Fibroblast of peridontal ligament (primary cell): ENCODE results near the gene INTS7.
"Not testable (repeated sequence)": the region's sequence is repeated elsewhere in the genome, so short reads cannot be mapped to it uniquely, and the experiment has no call there.

Experiments used
- DNase-seq: peaks from one replicate; pipeline ENCODE4 v3.0.0-alpha.2; 2010; ENCODE audit errors: extremely low read depth

Gene INTS7

DNA sequence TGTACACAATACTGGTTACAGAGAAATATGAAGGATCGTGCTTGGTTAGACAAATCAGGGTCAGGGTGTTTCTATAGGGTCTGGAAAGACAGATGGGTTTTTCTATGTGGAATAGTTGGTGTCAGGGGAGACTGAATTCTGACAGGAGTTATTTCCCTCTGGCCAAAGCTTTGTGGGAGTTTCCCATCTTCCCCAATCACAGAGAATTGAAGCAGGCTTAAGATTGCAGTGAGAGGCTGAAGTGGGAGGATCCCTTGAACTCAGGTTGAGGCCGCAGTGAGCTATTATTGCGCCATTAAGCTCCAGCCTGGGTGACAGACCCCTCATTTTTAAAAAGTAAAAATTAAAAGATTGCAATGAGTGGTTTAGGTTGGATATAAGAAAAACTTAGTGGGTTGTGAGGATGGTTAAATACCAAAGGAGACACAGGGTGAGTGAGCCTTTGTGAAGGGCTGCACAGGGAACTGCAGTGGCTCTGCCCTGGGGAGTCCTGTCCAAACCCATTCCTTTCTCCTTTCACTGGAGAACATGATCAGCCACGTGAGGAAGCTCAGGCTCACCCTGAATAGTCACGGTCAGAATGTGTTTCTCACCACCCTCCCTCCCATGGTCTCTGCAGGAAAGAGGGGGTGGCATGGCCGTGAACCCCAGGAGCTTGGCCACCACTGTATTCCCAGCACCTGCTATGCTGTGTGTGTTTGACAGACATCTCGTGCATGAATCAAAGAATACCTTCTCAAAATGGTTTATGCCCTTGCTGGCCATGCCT is 101.2 kb downstream of the INTS7 start:
- no peak for DNase-seq

DNA sequence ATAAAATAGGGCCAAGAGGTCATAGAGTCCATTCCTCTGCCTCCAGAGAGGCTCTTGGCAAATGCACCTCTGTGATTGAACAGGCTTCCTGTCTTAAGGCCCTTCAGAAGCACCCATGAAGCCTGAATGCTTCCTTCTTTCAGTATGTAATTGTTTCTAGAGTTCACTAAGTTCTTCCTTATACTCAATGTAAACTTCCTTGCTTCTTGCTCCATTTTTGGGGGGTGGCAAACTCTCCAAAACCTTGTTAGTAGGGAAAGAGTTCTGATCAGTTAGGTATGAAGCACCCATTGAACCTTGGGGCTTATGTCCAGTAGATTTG is 102.5 kb downstream of the INTS7 start:
- DNase-seq, result no peak

DNA sequence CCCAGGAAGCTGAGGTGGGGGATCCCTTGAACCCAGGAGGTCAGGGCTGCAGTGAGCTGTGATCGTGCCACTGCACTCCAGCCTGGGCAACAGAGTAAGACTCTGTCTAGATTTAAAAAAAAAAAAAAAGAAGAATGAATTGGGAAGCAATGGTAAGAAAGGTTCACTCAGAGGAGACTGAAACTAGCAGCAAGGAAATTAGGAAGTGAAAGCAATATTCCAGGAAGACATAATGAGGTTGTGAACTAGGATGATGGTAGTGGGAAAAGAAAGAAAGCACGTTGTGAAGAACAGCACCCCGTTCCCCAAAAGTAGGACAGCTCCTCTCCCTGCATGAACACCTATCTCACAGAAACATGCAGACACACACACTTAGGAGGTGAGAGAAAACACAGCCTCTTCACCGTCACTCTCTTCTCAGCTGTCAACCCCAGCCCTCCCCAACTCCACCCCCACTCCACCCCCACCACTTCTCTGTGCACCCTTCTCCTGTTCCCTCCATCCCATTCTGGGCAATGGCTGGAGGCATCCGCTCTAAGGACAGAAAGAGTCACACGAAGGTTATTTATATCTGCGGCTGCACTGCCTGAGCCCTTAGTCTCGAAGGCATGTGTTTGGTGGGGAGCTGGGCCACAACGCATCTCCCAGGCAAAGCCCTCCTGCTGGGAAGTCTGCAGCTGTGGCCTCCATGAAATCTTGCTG is 103.0 kb downstream of the INTS7 start:
- DNase-seq, result no peak

DNA sequence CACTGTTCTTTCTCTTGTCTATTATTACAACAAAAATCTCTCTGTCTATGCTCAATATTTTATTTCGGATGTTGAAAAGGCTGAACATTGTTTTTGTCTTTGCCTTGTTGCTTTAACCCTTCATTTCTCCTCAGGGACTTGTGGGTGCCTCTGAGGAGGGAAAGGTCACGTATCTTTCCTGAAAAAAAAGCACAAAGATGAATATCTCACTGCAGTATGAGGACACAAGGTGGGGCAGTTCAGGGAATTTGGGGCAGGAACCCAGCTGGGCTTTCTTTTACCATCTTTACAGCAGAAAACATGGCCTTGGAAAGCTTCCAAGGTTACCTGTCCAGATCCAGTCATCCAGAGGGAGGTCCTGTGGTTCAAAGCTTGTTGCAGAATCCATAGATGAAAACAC is 105.7 kb downstream of the INTS7 start:
- no peak for DNase-seq

DNA sequence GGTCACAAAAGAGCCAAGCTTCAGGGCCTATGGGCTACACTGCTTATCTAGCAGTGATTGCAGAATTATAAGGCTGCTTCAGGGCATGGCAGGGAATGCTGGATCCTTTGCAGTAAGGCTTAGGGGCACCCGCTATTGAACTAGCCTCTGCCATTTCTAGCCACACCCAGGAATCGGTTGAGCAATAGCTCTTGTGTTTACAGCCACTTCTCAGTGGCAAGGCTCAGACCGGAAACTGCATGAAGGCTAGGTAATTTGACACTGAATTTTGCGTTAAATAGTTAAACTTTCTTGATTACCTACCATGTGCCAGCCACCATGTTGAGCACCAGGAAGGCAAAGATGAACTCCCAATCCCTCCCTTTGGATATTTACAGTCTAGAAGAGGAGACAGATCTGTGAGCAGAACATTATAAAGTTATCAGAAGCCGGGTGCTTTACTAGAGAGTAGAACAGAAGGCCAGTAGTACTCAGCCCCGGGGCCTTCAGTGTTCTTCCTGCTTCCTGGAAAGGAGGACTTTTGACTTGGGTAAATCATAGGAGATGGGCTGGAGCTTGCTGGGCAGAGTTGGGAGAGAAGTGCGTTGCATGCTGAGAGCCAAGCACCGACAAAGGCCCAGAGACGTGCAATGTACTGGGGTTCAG is 106.2 kb downstream of the INTS7 start:
- DNase-seq, result peak; percentile 35

DNA sequence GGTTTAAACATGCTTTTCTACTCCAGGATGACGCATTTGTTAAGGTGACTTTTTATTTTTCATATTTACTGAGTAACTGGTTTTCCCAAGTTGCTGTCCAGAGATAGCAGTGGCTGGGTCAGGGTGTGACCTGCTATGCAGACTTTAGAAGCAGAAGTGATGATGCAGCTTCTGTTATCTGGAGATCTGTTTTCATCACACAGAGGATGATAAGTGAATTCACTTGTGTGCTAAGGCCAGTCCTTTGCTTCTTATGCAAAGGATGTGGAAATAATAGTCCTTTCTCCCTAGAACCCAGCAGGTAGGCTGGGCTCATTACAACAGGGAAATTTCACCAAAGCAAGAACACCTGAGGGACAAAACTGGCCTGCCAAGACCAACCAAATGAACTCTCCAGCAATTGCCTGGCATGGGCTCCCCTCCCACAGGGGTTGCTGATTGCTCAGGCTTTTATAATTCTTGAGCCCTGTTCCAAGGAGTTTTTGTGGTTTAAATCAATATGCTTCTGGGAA is 107.0 kb downstream of the INTS7 start:
- no peak for DNase-seq

DNA sequence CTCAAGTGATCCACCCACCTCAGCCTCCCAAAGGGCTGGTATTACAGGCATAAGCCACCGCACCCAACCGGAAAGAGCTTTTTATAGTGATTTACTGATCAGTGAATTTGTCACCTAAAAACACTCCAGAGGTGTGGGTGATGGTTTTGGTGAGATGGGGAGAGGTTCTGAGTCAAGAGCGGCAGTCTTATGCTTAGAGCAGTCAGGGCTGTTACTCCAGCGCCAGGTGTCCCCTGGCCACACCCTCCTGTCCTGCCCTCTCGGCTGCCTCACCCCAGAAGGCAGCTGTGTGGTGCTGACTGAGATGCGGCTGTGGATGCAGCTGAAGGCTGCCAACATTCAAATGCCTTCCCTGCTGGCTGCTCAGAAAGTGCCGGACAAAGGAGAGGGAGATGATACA is 110.3 kb downstream of the INTS7 start:
- no peak for DNase-seq

DNA sequence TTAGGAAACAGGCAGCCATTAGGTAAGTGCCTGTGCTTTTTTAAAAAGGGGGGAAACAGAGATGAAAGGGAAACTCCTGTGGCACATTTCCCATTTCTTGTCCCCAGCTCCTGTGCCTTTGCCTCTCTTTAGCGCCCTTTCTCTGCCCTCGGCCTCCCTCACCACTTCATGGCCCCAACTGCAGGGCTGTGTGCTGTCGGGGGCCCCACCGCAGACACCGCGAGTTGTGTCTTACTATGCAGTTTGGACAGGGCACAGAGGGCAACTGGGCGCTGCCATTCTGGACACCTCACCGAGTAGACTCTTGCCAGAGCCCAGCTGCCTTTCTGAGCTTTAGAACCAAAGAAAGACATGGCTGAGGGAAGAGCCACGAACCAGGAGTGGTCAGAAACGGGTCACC is 111.1 kb downstream of the INTS7 start:
- no peak for DNase-seq

DNA sequence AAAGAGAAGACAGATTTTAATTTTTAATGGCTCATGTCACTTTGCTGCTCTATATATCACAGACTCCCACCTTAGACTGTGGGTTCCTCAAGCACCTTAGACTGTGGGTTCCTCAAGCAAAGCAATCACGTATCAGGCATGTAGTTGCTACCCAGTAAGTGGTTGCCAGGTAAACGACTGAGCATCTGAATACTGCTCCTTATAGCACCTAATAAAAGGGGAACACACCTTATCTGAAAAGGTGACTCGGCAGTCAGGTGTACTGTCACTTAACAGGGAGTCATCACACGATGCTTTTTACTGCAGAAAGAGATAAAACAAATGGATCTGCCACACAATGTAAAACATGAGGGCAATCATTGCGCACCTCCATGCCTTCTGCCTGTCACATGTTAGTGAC is 112.3 kb downstream of the INTS7 start:
- DNase-seq, result no peak

DNA sequence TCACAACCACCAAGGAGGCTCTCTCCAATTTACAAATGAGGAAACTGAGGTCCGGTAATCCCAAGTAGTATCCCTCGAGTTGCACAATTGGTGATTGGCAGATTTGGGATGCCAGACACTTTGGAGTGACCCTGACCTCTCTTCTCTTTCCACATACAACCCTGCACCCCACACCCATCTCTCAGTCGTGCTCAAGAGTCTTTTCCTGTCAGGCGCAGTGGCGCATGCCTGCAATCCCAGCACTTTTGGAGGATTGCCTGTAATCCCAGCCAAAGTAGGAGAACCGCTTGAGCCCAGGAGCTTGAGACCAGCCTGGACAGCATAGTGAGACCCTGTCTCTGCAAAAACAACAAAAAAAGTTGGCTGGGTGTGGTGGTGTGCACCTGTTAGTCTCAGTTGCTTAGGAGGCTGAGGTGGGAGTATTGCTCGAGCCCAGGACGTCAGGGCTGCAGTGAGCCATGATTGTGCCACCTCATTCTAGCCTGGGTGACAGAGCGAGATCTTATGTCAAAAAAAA is 113.7 kb downstream of the INTS7 start:
- no peak for DNase-seq

DNA sequence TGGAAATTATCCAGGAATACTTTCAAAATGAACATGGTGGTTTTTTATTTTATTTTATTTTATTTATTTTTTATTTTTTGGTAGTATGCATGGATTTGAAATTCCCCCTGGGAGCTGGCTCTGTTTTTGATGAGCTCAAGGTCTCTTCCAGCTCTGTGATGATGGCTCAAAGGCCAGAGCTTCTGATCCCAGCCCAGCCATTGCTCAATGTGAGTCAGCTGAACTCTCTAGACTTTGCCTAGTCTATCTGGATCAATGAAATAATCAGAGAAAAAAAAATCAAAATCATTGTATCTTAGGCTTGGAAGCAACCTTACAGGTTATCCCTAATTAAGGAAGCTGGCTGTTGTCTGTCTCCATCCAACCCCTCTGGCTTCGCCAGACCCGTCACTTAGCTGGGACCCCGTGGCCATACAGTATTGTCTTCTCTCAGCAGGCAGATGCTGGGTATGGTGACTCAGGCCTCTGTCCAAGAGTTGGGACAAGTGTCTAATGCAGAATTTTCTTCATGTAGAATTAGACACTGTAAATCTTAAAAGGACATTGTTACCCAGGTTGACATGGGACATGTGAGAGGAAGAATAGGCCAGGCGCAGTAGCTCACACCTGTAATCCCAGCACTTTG is 114.6 kb downstream of the INTS7 start:
- DNase-seq, result peak; percentile 67

DNA sequence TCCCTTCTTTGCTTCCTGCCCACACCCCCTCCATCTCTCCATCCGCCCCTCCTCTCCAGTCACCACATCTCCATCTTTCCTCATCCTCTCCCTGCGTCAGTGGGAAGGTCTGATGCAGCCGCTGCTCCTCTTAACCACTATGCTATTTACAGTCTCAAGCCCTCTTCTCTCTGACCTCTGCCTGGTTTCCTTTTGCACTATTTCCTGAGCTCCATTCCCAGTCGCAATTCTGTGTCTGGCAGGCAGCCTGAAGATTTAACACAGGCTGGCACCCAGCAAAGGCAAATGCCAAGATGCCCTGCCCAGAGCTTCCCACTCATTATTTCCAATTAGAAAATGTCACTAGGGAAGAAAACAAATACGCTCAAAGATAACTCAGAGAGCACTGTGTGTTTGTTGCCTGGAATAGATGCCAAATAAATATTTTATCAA is 115.2 kb downstream of the INTS7 start:
- peak; percentile 90 for DNase-seq

DNA sequence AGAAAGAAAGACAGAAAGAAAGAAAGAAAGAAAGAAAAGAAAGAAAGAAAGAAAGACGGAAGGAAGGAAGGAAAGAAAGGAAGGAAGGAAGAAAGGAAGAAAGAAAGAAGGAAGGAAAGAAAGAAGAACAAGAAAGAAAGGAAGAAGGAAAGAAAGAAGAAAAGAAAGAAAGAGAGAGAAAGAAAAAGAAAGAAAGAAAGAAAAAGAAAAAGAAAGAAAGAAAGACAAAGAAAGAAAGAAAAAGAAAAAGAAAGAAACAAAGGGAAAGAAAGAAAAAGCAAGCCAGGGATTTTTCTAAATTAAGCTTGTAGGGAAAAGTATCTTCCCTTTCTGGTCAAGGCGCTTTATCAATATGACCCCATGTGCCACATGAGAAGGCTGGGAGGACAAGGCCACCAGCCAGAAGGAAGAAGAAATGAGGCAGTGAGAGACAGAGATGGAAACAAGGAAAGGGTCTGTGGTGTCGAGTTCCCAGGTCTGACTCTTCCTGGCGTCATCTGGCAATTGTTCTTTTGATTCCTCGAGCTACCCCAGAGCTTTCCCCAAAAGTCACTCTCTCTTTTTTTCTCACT is 116.4 kb downstream of the INTS7 start:
- DNase-seq, result no peak

DNA sequence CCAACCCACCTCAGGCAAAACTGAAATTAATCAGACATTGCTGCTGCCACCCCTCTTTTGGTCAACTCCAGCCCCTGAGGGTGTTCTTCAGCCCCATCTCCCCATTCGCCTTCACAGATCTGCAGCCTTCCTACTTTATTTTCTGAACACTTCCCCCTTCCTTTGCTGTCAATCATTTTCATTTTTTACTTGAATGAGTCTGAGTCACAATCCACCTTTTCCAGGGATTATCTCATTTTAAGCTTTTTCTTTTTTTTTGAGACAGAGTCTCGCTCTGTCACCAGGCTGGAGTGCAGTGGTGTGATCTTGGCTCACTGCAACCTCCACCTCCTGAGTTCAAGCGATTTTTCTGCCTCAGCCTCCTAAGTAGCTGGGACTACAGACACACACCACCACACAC is 118.9 kb downstream of the INTS7 start:
- not testable (repeated sequence) for DNase-seq

DNA sequence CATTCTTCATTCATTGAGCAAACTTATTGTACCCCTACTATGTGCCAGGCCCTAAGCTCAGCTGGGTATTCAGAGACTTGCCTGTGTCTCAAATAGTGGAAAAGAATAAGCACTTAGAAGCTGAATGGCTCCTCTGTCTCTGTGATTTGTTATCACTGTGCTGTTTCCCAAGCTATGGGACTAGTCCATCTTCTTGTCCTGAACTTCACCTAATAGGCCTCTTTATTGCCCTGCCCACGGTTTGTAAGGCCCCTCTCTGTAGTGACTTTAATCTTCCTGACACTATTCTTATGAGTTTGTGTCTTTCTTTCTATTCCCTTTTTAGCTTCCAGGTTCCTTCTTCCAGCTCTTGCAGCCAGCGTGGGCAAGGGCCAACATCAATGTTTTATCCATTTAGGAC is 119.4 kb downstream of the INTS7 start:
- DNase-seq, result no peak

DNA sequence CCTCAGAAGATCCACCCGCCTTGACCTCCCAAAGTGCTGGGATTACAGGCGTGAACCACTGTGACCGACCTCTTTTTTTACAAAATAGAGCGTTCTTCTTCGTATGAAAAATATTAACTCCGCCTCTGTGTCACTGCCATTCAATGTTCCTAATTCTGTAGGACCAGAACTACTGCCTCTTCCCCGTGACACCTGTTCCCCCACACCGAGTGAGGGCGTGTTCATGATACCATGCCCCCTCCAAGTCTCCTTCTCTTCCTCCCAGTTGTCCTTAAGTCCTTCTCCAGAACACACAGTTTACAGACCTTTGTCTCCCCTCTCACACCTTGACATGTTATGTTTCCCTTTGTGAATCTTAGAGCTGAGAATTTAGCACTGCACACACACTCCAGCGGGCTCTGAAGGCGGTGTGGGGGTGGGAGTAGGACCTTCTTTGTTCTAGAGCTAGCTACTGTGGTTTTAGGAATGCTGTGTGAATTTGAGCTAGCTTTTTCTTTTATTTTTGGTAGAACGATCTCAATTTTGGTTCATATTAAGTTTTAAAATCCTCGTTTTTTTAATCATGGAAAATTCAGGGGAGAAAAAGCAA is 122.4 kb downstream of the INTS7 start:
- DNase-seq, result no peak

DNA sequence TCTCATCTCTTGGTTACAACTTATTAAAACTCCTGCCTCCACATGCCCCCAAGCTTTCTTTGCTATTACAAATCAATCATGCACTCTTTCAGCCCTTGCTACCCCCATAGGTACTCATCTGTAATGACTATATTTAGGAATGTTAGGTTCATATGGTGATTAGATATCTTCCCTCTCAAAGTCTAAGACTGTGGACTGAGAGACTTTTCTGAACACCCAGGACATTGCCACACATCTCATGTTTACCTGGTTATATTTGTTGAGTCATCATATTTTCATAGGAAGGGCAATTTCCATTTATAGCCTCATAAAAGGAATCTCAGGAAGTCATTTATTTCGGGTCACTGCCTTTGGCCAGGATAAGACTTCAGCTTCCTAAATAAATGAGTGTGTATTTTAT is 123.3 kb downstream of the INTS7 start:
- no peak for DNase-seq

DNA sequence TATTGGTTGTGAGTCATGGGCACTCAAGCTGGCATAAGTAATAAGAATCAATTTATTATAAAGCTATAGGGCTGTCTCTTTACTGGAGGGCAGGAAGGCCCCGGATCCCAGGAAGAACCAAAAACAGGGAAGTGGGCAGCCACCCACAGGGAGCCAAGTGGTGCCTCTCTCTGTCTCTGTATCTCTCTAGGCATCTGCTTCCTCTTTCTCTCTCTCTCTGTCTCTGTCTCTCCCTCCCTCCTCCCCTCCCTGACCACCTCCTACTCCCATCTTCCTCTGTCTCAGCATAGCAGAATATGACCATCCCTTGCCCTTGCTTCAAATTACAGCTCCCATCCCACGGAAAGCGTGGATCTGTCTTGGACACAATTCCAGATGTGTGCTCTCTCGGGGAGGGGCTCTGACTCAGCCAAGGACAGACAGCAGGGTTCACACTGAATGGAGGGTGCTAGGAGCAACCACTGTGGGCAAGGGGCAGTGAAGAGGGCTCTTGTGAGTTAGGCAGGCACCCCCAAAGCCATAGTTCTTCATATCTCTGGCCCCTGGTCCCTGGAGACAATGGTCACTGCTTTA is 124.4 kb downstream of the INTS7 start:
- DNase-seq, result peak; percentile 15

DNA sequence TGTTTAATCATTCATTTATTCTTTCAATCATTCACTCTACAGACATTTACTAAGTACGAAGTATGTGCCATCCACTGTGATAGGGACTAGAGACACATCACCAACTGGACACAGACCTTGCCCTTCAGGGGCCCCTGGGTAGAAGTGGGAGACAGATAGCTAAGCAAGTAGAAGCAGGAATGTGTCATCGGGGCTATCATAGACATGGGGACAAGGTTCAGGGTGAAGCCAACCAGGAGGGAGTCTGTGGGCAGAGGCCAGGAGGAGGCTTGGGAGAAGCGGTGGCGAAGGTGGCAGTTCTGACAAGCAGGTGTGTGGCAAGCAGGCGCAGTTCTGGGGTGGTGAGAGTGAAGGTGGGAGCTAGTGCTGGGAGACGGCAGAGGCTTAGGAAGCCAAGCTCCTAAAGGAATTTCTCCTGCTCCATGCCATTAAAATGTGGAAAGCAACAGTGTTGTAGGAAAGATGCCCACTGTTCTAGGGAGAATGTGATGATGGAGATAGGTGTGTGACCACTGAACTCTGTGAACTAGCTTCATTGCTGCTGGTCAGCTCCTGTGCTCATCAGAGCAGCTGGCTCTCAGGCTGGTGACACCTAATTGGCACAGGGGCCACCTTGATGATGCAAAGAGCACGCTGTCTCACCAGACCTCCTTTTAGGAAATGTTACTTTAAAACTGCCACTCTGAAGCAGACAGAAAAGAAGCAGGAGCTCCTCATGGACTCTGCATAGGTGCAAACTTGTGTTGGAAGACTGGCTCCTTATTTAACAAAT is 125.1 kb downstream of the INTS7 start:
- no peak for DNase-seq

DNA sequence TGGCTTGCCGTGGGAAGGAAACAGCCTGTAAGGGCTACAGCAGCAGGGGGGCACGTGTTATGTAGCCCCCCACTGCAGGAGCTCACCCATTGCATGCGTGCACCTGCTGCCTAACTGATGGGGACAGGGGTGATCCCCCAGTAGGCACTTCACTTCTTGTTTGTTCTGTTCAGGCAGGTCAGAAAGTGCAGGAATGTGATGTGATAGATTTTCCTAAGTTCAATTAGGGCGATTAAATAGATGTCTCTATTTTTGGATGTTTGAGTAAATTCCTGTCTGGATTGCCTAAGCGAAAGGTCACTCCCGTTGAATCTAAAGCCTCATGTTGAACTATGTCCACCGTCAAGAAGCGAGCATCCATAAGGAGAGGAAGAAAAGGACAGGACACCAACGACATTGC is 126.0 kb downstream of the INTS7 start:
- no peak for DNase-seq
